ENCODE results near the gene NIT2.
"Not testable (repeated sequence)": the region's sequence is repeated elsewhere in the genome, so short reads cannot be mapped to it uniquely, and the experiment has no call there.

The NIT2 gene

DNA sequence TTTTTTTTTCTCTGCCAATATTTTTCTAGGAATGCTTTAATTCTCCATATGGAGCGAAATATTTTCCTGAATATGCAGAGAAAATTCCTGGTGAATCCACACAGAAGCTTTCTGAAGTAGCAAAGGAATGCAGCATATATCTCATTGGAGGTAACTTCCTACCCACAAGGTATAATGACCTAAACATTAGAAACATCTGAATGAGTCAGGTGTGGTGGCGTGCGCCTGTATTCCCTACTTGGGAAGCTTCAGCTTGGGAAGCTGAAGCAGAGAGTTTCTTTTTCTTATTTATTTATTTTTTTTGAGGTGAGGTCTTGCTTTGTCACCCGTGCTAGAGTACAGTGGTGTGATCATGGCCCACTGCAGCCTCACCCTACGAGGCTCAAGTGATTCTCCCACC is 5.2 kb downstream of the NIT2 start:
- no peak for DNase-seq

DNA sequence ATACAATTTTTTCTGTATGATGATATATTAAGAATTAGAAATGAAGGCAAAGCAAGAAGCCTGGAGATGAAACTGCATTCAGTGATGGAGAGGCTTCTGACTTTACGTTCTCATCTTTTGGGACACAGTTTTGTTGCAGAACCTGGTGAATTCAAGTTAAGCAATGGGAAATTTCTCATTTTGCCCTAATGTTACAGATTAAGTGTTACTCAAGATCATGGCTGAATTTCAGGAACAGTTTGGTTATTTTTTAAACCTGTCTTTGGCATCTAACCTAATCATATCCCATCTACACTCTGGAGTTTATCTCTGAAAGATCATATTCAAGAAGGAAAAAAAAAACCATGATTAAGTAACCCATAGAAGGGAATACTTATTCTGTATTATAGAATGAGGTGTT is 6.0 kb downstream of the NIT2 start:
- DNase-seq, result no peak

DNA sequence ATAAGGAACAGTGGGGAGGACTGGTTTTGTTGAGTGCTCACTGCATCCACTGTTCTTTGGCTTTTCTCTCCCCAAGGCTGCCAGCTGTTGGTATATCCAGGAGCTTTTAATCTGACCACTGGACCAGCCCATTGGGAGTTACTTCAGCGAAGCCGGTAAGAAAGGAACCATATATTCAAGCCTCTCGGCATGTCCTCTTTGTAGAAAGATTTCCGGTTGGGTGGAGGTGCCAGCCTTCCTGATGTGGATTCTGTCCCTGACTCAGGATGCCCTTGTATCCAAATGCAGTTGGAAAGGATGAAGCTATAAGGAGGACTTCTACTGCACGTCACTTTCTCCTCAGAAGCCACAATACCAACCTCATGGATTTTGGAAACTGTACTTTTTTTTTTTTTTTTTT is 14.2 kb downstream of the NIT2 start:
- no peak for DNase-seq

DNA sequence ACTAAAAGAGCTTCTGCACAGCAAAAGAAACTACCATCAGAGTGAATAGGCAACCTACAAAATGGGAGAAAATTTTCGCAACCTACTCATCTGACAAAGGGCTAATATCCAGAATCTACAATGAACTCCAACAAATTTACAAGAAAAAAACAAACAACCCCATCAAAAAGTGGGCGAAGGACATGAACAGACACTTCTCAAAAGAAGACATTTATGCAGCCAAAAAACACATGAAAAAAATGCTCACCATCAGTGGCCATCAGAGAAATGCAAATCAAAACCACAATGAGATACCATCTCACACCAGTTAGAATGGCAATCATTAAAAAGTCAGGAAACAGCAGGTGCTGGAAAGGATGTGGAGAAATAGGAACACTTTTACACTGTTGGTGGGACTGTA is 17.2 kb downstream of the NIT2 start:
- not testable (repeated sequence) for DNase-seq

DNA sequence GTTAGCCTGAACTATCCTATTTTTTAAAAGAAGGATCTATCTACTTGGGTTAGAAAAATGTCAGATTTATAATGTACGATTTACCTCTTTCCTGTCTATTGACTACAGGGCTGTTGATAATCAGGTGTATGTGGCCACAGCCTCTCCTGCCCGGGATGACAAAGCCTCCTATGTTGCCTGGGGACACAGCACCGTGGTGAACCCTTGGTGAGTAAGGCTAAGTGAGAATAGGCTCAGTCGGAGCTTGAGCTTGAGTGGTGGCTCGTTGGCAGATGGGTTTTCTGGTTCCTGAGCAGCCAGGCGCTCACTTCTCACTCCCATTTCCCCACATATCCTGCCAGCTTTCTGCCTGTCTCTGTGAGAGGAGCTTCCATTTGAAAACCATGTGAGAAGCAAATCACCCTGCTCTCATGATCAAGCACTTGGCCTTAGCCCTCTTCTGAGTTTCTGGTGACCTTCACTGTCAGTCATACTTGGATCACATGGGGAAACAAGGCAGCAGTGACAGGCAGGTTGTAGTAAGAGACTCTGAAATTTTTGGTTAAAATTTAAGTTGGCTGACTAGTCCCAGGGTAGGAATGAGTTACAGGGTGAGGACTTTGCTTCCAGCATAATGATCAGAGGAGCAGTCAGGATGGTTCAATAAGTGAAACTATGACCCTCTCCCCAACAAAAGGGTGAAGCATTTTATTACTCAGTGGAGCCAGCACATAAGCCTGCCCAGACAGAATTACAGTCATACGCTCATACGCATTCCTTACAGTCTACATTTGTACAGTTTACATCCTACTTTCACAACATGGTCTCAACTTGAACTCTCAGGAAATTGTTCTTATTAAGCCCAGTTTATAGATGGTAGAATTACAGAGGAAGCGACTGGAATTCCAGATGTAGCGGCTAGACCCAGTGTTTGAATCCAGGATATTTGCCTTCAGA is 18.0 kb downstream of the NIT2 start:
- no peak for DNase-seq

DNA sequence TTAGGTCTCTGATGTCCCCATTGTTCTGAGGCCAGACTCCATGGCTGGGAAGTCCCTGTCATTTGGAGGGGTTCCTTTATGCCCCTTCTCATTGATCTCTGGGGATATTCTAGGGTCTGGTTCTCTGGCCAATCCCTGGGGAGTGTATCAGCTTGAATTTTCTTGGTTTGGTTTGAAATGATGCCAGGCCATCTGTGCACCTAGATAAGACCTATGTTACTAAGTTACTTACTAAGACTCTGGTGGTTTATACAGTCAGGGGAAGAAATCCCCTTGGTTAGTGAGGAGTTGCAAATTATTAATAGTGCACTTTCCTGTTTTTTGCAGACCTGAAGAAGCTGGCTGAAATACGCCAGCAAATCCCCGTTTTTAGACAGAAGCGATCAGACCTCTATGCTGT is 20.3 kb downstream of the NIT2 start:
- no peak for DNase-seq

DNA sequence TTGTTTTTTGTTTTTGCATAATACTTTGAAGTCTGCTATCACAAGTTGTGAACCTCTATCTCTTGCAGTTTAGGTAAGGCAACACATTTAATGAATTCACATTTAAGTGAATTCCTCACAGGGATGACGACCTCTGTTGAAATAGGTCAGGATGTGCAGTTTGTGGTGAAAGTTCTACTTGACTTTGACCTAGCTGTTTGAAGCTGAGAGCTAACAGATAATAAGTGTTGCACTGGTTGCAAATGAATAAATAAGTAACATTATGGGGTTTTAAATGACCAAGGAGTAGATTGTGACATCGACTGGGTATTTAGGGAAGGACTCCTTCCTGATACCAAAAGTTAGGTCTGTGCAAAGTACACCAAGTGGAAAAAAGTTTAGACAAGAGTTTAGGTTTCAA is 23.9 kb downstream of the NIT2 start:
- no peak for DNase-seq

DNA sequence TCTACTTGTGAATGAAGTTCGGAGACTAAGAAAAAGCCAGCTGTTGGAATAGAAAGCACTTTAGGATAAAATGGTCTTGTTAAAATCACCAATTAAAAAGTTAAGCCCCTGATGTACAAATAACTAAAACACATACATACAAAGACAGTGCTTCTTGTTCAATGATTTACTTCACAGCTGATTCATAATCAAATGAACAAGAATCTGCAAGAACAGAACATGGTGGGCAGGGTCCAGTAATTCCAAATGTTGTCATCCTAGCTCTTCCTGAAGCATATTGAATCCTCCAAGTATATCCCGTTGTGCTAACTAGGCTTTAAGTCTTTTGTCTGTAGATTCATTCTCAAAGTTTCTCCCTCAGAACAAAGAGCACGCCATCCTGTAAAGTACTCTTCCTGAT is 24.5 kb downstream of the NIT2 start:
- no peak for DNase-seq

DNA sequence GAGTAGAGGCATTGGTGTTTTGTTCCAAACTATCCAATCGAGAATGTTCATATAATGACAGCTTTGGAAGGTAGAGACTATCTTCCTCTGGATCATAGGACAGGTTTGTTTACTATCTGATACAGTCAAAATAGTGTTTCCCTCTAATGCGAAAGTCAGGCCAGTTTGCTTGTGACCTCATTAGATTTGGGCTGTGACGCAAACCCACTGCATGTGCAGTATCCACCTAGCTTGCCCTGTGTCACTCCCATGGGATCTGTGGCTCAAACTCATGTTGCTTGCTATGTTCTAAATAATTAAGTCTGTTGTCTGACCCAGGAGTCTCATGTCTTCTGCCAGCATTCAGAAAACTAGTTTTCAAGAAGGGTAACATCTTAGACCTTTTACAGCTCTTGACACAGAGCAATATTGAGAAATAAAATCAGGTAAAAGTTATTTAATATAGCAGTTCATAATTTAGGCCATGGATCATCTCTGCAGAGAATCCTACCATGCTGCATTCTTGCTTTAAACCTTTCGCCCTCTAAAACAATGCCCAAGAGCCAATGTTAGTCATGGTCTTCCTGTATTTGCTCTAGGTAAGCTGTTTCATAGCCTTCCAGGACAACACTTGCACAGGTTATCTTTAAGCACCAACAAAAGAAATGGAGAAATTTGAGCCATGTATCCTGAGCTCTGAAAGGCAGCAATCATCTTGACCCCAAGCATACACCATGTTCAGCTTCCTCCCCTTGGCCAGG is 26.4 kb downstream of the NIT2 start:
- no peak for DNase-seq

DNA sequence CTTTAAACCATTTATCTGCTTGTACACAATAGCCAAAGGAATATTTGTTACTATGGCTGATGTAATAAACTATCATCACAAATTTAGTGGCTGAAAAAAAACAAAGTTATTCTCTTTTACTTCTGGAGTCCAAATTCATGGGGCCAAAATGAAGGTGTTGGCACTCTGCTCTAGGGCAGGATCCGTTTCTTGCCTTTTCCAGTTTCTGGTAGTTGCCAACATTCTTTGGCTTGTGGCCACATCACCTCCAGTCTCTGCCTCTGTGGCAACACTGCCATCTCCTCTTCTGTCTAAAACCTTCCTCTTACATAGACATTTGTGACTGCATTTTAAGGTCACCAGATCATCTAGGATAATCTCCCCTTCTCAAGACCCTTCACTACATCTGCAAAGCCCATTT is 27.3 kb downstream of the NIT2 start:
- no peak for DNase-seq

DNA sequence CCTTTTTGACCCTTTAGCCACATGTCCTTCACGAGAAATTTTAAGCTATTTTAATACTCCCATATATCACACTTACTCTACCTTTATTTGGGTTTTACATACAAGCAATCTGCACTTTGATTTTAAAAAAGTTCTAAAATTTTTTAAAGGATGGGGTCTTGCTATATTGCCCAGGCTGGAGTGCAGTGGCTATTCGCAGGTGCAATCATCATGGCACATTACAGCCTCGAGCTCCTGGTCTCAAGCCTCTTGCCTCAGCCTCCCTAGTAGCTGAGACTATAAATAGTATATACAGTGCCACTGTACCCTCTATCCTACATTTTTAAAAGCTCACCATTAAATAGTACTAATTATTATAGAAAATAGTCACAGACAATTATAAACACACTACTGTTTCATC is 29.9 kb downstream of the NIT2 start:
- no peak for DNase-seq

DNA sequence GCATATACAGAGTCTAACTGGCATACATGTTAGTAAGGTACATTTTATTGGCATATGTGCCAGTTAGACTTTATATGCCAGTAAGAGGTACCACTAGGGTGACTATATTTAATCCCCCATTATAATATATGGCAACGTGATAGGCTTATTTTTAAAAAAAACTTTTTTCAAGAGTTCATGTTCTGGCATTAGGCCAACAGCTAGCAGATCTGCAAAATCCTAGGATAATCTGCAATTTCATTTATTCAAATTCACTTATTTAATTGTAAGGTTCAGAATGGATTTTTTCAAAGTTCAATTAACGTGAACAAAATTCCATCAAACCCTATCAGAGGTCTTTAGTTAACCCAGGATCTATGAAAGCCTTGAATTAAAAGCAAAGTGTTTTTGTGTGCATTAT is 31.9 kb downstream of the NIT2 start:
- no peak for DNase-seq

DNA sequence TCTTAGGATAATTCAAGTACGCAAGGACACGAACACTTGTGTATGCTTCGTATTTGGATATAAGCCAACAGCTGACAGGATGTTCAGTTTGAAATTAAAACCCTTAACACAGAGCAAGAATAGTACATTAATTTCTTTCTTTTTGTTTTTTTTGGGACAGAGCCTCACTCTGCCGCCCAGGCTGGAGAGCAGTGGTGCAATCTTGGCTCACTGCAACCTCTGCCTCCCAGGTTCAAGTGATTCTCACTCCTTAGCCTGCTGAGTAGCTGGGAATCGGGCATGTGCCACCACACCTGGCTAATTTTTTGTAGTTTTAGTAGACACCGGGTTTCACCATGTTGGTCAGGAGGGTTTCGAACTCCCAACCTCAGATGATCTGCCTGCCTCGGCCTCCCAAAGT is 33.9 kb downstream of the NIT2 start:
- no peak for DNase-seq

DNA sequence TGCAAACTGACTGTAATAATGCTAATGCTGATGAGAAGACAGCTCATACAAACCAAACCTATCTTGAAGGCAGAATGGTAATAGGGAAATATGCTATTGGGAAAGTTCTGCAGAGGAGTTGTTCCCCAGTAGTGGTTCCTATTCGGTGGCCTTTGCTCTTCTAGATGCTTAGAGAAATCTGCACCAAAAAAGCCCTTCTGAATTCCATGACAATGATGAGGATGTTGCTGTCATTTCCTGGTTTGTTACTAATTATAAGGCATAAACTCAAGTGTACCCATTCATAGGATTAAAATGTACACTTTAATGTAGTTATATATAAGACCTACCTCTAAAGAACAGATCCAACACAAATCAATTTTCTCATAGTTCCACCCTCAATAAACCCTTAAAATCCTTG is 36.2 kb downstream of the NIT2 start:
- no peak for DNase-seq

DNA sequence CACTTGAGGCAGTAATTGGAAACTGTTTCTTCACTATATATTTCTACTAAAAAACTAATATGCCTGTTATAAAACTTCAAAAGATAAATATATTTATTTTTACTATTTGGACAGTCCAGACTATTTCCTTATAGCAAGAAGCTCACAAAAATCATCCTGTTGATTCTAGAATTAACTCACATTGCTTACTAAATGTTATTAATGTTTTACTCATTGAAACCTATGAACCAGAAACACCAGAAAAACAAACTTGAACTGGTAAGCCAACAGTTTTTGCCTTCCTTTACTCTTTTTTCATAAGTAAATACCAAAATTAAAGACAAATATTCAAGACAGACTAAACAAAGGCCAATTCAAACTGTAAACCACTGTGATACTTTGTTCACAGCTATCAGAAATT is 40.0 kb downstream of the NIT2 start:
- DNase-seq, result no peak

DNA sequence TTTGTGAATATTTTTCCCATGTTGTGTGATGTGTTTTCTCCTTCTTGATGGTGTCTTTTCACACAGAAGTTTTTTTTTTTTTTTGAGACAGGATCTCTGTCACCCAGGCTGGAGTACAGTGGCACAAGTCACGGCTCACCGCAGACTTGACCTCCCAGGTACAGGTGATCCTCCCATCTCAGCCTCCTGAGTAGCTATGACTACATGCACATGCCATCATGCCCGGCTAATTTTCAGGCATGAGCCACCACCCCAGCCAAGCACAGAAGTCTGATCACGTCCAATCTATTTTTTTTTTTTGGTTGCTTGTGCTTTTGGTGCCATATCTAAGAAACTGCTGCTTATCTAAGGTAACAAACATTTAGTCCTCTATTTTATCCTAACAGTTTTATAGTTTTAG is 41.7 kb downstream of the NIT2 start:
- DNase-seq, result no peak

DNA sequence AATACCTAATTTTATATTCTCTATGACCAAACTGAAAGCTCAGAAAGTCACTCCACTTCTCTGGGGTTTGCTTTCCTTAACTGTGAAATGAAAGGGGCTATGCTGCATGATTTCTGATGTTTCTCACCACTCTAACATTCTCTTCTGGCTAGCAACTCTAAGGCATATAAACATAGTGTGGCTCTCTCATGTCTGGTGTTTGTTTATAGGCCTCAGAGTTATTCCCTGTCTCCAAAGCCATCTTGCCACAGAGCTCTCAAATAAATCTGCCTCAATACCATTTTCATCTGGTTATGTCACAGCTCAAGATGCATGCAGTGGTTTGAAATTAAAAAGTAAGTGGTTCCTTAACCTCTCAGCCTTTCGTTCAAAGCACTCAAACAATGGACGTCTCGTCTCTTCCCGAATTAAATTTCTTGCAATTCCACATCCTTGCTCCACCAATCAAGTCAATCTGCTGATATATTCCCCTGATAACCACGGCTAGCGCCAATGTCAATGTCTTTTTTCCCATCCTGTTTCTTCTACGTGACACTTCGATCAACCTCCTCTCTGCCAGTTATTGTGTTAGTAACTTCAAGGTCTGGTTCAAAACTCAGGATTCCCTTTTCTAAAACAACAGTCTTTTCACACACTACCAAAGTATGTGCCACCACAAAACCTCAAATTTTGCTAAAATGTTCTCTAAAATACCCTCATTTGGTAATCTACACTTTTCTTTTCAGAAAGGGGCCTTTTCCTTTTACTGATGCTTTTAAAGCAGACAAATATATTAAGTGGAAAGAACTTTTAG is 50.4 kb downstream of the NIT2 start:
- DNase-seq, result no peak

DNA sequence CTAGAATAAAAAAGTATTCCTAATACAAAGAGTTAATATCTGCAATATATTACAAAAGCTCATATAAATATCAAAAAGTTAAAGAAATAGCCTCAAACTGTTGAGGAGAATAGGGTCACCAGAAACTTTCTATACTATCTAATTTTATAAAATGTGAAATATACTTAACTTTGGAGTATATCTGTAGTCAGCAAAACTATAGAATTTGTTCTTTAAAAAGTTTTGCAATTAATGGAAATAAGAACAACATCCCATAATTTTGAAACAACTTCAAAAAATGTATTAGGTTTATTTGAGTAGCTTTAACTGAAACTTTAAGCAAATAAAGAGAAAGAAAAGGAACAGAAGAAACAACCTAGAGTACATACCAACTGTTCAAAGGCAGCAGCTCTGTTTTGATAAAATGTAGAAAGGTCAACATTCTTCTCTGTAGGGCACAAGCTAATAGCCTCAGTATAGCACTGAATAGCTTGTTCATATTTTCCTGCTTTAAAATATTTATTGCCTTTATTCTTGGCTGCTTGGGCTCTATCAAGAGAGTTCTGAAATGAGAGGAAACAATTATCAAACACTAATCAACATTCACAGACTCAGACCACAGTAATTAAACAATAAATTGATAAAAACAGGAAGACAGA is 52.0 kb downstream of the NIT2 start:
- no peak for DNase-seq

DNA sequence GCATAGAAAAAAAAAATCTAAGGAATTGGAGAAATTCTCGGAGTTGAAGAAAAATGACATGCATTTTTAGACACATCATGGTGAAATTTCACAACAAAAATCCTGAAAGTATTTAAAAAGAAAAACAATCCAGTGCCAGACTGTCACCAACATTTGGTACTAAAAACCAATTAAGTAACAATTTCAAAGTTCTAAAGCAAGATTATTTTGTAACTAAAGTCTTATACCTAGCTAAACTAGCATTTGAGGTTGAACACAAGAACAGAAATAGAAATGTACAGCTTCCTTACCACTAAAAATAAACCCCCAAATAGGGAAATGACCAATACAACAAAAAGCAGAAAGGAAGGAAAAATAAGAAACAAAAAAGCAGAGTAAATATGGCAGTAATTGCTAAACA is 54.5 kb downstream of the NIT2 start:
- DNase-seq, result no peak

DNA sequence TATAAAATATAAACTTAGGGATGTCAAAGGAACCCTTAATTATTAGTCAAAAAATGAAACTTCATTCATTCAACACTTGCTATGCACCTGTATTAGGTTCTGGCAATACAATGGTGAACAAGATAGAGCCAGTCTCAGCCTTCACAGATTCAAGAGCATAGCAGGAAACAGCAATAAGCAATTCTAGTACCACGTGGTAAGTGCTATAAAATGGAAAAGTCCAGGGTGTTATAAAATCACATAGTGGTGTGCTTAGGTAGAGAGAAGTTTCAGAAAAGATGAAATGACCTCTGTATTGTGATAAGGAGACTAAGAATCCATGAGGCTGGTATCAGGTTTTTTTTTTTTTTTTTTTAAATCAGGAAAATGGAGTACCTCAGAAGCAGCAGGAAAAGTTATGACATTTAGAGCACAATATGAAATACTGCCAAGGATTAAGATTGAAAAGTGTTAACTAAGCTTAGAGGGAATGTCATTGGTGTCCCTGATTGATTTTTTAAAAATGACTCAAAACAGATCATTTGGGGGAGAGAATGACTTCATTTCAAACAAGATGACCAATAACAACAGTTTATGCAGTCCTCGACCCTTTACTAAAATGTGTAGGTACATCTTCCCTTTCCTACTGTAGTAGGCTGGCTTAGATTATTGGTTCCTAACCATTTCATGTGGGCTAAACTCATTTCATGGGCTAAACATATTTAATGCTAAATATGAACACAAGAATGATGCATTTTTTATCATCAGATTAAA is 61.3 kb downstream of the NIT2 start:
- no peak for DNase-seq

DNA sequence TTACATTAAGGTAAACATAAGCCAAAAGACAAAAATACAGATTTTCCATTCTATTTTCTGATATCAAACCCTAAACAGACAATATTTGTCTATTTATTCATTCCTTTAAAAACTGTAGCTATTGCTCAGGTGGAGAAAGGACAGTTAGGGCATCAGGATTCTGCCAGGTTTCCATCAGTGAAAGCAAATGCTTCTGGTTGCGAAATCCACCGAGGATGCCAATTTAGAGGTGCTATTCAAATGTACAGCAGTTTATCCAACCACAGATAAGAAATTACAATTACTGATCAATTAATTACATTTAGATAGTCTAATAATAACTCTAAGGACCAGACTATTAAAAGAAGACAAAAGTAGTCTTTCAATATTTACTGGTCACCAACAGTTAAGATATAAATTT is 62.4 kb downstream of the NIT2 start:
- DNase-seq, result no peak

DNA sequence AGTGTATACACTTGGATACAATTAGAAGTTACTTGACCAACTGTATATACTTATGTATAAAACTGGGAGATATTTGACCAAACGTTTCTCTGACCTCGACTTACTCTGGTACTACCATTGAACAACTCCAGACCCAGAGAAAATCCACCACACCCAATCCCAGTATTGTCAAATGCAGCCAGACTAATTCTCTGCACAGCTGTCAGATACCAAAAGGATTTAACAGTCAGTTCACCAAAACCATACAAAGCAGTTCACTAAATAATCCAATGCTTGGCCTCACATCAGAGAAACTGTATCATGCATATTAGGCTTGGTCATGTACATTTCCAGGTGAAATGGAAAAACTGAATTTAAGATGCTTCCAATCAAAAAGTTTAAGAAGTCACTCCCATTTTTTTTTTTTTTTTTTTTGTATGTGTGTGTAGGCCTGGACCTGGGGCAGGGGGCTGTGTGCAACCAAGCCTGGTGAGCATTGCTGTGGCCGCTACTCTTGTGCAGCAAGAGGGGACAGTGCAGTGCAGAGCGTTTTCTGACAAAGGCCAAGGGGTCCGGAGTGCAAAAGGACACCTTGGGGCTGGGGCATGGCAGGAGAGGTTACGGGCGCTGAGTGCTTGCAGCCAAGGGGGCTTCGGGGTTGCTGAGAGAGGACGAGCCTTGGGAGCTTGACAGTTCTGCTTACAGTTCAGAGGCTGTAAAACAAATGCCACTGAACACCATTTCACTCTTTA is 64.9 kb downstream of the NIT2 start:
- DNase-seq, result no peak

Data from eye (tissue), 1 donor.